GM18505 (cell line): ENCODE data around the gene VARS2.

Source experiments
- ATAC-seq: cut with Tn5 transposase; IDR thresholded peaks from one replicate; pipeline ENCODE4 v1.9.1; 2021; ENCODE audit not compliant: unreplicated experiment
- POLR2A ChIP-seq: IDR thresholded peaks from 4 replicates; pipeline ENCODE4 v1.6.1; 2011; ENCODE audit warnings: borderline replicate concordance; ENCODE audit not compliant: insufficient read depth, insufficient read length; ENCODE audit errors: extremely low read depth

Gene VARS2

GRCh38 chr6:30932665-30933365 is 18.8 kb downstream of the VARS2 start:
- no peak for ATAC-seq

GRCh38 chr6:30935018-30935417 is 21.0 kb downstream of the VARS2 start:
- no peak for TF ChIP-seq POLR2A
- no peak for ATAC-seq

More at GRCh38 chr6:30932665-30933365, 18.8 kb downstream of the VARS2 start:
- TF ChIP-seq POLR2A = no peak

GRCh38 chr6:30937265-30937664 is 23.2 kb downstream of the VARS2 start:
- TF ChIP-seq POLR2A = no peak

DNA sequence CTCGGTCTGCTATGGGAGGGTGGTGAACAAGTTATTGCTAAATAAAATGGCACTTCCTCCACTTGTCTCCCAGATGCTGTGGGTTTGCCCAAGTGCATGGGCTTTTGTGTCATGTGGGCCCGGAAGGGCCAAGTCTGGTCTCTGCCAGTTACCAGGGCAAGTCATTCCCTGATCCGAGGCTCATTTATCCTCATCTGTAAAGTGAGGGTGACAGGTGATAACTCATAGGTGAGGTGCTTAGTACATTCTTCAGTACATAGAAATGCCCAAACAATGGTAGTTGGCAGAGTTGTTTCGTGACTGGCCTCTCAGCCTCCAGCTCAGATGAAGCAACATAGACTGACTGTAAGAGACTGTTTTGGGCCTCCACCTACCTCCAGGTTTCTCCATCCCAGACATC is 24.7 kb downstream of the VARS2 start:
- TF ChIP-seq POLR2A = no peak

More at GRCh38 chr6:30937265-30937664, 23.2 kb downstream of the VARS2 start:
- ATAC-seq = no peak

DNA sequence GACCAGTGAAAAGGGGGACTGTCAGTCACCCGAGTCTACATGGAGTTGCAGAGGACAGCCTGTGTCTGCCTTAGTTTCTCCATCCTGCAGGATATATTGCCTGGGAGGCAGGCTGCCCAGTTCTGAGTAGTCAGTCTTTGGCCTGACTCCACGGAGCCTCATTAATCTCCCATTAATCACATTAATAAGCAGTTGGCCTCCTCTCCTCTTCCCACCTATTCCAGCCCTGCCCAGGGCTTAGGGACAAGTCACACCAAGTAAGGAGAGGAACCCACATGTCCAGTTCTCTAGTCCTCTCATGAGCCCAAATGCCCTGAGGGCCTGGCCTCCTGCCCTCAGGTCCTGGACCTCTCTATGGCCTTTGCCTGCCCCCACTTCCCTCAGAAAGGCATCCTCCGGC is 25.4 kb downstream of the VARS2 start:
- TF ChIP-seq POLR2A = no peak
- ATAC-seq = no peak

More for the DNA sequence above, 24.7 kb downstream of the VARS2 start:
- ATAC-seq = no peak

DNA sequence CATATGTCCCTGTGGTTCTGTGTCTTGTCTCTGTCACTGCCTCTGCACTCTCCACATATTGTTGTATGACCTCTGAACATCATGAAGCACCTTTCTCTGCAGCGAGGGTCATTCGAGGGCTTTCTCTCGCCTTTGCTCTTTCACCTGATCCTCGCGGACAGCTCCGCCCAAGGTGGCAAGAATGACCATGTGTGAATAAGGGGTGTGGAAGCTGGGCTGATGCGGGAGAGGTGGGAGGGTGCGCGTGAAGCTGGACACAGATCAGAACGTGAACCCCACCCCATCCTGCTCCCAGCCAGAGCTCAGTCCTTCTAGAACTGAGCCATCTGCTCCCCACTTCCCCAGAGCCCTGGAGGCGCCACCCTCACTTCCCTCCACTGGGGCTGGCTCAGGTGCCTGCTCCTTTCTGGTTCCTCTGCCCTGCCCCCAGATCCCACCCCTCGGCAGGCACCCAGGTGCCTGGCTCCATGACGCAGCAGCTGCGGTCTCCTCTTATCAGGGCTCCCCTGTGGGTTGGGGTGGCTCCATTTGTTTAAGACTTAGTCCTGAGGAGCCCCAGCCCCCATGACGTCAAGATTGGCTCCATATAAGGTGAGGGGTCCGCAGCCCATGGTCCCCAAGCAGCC is 26.4 kb downstream of the VARS2 start, which contains the start of gene MUCL3:
TSS of gene MUCL3 (plus strand) at position 613 of the 626 bp plus-strand sequence. CDS start 27 bp downstream, outside the sequence.
- no peak for ATAC-seq
- TF ChIP-seq POLR2A = no peak

DNA sequence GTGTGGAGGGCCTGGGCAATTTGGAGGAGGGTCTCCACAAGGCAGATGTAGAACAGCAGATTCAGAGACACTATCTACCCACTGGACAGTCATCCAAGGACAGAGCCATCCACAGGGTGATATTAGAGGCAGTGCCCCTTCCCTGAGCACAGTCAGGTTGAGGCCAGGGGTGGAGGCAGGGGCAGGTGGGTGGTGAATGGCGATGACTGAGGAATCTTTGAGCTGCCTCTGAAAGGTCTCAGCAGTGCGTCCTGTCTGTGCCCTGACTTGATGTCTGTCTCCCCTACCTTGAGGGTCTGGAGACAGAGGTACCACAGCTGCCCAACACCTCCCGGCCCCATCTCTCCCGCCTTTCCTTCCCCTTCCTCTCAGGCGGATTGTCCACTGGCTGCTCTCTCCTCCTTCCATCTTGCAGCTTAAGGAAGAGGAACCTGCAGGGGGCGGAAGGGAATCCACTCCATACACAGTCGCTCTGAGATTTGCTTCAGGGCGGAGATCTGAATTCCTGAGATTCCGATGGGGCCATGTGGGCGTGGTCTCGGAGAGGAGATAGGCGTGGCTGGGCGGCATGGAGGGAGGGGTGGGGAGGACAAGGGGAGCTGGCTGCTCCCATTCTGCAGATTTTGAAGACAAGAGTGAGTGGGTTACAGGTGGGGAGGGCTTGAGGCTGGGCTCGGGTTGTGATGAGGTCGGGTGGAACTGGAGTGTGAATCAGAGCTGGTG is 28.5 kb downstream of the VARS2 start:
- no peak for TF ChIP-seq POLR2A
- ATAC-seq = no peak

DNA sequence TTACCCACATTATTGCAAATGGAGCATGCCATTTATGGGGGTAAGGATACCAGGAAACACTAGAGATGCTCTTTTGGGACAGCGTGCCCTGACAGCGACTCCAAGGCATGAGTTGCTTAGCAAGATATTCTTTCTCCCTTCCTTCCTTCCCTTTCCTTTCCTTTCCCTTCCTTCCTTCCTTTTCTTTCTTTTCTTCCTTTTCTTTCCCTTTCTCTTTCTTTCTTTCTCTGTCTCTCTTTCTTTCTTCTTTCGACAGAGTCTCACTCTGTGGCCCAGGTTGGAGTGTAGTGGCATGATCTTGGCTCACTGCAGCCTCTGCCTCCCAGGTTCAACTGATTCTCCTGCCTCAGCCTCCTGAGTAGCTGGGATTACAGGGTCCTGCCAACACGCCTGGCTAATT is 30.0 kb downstream of the VARS2 start:
- no peak for ATAC-seq
- no peak for TF ChIP-seq POLR2A

DNA sequence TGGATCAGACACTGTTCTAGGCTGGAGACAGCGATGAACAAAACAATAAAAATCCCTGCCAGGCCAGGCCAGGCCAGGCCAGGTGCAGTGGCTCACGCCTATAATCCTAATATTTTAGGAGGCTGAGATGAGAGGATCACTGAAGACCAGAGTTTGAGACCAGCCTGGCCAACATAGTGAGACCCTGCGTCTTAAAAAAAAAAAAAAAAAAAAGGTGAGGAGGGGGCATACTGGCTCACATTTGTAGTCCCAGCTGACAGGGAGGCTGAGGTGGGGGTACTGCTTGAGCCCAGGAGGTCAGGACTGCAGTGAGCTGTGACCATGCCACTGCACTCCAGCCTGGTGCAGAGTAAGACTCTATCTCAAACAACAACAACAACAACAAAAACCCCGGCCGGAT is 31.2 kb downstream of the VARS2 start:
- no peak for ATAC-seq
- no peak for TF ChIP-seq POLR2A

GRCh38 chr6:30947231-30947630 is 33.2 kb downstream of the VARS2 start:
- TF ChIP-seq POLR2A = no peak
- ATAC-seq = no peak

- ATAC-seq = no peak
- TF ChIP-seq POLR2A = no peak
These were observed 34.8 kb downstream of the VARS2 start for GRCh38 chr6:30948811-30949210.

DNA sequence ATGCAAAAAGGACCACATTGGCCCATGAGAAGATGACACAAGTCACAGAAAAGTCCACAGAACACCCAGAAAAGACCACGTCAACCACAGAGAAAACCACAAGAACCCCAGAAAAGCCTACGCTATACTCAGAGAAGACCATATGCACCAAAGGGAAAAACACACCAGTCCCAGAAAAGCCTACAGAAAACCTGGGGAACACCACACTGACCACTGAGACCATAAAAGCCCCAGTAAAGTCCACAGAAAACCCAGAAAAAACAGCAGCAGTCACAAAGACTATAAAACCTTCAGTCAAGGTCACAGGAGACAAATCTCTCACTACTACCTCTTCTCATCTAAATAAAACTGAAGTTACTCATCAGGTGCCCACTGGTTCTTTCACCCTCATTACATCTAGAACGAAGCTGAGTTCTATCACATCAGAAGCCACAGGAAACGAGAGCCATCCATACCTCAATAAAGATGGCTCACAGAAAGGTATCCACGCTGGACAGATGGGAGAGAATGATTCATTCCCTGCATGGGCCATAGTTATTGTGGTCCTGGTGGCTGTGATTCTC is 38.0 kb downstream of the VARS2 start:
- no peak for ATAC-seq
- no peak for TF ChIP-seq POLR2A

DNA sequence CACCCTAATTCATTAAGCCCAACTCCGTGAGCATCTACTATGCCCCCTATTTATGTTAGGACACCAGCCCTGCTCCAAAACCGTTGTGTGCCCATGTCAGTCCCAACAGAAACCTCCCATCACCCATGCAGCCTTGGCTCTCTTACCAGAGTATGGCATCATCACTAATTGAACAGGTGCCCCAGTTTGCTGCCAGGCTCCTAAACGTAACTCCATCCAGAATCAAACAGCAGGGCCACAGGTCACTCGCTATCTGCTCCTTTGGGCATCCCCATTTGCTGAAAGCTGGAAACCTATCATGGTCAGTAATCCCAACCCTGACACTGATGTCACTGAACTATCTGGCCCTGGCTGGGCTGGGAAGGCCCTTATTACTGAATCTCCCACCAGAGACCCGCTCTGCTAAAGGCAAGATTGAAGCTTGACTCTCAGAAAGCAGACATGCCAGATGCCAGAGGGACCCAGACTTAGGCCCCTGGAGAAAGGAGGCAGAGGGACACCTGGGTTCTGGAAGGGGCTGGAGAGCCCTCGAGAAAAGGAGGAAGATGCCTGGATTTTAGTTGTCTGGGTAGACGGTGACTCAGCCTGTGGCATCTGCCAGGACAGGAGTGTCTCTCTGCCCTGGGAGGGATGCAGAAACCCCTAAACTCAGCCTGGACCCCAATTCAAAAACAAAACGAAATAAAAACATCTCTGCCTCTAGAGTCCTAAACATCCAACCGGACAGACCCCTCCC is 40.8 kb downstream of the VARS2 start:
- no peak for ATAC-seq
- no peak for TF ChIP-seq POLR2A
